GM21381 (cell line): Measurements from ENCODE around the gene AK8.
A peak's percentile ranks its signal among the peaks of the same experiment; 100 is the strongest.
"Not testable (repeated sequence)": the region's sequence is repeated elsewhere in the genome, so short reads cannot be mapped to it uniquely, and the experiment has no call there.

ENCODE experiments used
- ATAC-seq: cut with Tn5 transposase; IDR thresholded peaks from one replicate; pipeline ENCODE4 v1.9.1; 2021; ENCODE audit warnings: mild to moderate bottlenecking, moderate library complexity; ENCODE audit not compliant: unreplicated experiment

The AK8 gene

DNA sequence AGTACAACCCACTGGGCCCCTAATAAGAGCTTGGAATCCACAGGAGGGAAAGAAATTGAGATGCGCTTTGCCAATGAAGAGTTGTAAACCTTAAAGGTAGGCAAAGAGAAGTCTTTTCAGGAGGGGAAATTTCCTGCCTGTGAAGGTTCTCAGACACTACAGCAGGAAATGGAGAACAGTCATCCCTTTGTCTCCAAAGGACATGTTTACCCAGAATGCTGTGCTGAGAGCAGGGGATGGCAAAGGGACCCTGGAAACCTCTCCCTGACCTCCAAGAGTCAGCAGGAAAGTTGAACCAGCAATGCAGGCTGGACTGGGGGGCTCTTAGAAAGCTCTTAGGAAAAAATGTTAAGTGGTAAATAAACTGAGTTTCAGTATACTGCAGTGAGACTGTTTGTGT lies 103.2 kb downstream of the AK8 start:
- ATAC-seq, result no peak

DNA sequence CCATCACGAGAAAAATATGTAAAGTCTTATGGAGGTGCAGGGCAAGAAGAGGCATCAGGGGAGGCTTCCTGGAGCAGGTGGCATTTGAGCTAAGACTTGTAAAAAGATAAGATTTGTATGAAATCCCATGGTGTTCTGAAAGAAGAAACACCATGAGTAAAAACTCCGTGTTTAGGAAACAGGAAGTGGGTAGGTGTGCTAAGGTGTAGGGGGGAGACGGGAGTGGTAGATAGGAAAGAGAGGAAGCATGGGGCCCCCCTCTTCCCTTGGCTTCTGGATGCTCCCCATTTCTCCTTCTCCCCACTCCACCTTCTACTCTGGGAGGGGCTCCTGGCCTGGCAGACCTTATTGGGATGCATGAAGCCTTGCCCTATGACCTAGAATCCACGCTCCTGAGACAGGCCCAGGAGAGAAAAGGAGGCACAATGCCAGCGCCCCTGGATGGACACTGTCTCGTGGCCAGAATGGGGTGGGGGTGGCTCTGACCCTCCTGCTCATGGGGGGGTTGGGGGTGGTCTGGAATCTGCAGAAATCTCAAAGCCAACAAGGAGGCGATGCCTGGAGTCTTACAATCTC lies 104.2 kb downstream of the AK8 start:
- ATAC-seq, result no peak

DNA sequence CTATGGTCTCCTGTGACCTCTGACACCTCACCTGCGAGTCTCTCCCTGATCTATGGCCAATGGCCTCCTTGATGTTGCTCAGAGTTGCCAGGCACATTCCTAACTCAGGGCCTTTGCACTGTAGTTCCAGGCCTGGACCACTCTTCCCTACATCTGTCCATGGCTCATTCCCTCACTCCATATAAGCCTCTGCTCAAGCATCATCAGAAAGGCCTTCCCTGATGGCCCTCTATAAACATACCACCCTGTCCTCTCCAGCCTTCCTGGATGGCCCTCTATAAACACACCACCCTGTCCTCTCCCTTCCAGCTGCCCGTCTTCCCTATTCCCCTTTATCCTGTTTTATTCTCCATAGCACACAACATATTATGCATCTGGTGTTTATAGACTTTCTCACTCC lies 105.0 kb downstream of the AK8 start:
- no peak for ATAC-seq

DNA sequence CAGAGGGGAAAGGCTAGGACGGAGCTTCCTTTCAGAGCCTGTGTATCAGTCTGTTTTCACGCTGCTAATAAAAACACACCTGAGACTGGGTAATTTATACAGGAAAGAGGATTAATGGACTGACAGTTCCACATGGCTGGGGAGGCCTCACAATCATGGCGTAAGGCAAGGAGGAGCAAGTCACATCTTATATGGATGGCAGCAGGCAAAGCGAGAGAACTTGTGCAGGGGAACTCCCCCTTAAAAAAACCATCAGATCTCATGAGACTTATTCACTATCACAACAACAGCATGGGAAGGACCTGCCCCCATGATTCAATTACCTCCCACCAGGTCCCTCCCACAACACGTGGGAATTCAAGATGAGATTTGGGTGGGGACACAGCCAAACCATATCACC lies 106.3 kb downstream of the AK8 start:
- ATAC-seq, result not testable (repeated sequence)

DNA sequence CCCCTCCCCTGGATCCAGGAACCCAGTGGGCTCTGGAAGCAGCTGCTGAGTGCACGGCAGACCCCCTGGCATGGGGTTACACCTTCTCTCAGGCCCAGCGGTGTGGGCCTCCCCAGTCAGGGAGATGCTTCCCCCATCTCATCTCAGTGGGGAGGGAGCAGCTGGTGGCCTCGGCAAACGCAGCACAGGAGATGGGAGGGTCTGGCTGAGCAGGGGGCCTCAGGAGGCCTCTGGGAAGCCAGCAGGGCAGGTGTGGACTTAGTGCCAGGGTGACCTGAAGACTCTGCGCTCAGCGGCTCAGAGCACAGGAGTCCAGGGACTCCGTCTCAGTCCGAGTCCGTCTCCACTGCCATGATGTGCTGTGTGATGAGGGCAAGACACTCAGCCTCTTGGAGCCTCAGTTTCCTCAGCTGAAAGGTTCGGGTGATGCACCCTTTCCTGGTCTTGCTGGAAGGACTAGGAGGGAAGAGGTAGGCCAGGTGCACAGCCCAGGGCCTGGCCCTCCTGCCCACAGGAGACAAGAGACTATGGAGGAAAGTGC lies 107.2 kb downstream of the AK8 start:
- ATAC-seq, result no peak

DNA sequence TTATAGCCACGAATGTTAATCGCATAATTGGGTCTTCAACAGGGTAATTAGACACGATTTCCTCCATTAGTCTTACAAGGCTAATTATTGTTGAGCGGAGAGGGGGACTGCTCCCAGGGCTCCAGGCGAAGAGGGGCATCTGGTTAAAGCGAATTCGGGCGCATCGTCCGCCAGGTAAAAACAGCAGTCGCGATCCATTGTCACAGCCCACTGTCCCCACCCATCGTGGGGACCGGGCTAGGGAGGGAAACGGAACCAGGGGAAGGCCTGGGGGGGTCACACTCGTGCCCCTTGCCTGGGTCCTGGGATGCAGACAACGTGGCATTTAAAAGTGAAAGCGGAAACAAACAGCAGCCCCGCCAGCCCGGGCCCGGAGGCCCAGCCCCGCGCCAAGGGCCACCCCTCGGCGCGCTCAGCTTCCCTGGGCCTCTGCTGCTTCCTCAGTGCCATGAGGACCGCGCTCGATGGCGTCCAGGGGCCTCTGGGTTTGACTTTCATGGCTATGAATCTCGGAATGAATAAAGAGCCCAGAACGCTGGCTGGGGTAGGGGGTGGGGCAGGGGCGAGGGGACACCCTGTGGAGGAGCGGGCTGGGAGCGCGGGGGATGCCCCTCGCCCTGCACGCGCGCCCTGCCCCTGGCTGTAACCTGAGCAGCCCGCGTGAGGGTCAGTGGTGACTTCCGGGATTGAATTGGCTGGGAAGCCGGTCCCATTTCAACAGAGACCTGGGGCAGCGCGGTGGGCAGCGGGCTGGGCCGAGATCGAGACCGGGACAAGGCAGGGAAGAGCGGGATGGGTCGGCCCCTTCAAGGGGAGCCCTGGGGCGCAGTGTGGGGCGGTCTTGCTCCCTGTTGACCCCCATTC lies 107.9 kb downstream of the AK8 start:
- ATAC-seq, result peak; percentile 59

DNA sequence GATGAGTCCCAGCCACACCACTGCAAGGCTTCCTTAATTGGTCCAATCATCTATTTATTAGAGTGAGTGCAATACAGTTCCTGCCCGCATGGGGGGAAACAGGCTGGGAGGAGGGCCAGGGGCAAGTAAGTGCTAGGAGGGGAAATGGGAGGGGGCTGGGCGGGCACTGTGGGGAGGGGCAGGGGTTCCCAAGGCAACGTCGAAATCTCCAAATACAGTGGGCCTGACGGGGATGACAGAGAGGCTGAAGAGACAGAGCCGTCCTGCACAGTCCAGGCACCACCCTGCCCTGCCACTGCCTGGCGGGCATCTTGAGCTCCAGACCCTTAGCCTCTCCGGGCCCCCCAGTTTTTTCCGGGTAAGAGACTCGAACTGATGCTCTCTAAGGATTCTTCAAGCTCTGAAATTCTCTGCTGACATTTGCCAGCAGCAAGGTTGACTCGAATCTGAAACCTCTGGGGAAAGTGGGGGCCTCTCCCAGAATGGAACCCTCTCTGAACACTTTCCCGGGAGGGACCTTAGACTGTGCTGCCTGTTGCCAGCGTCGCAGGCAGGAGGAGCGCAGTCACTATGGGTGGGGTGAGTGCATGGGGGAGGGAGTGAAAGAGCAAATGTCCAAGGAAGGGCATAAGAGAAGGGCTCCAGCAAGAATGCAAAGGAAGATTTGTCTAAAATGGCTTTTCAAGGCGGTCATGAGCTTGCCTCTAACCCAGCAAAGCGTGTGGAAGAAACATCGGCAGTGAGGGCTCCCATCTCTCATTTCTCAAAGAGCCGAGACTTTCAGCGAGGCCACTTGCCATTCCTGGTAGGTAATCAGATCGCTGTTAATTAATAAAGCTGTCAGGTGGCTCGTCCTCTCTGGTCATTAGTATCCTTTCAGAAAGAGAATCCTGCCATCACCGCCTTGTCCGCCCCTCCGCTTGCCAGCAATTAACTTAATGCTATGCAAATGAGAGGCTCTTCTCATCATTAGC lies 108.9 kb downstream of the AK8 start:
- peak; percentile 44 for ATAC-seq

DNA sequence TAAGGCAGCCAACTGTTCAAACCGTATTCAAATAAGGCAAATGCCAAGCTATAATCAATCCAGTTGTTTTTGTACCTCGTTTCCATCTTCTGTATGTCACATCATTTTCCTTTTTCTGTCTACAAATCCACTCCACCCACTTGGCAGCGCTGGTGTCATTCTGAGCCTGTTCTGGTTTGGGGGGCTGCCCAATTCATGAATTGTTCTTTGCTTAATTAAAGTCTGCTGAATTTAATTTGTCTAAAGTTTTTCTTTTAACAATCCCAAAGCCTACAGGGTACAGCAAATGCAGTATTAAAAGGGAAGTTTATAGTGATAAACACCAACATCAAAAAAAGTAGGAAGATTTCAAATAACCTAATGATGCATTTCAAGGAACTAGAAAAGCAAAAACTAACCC lies 114.5 kb downstream of the AK8 start:
- no peak for ATAC-seq

DNA sequence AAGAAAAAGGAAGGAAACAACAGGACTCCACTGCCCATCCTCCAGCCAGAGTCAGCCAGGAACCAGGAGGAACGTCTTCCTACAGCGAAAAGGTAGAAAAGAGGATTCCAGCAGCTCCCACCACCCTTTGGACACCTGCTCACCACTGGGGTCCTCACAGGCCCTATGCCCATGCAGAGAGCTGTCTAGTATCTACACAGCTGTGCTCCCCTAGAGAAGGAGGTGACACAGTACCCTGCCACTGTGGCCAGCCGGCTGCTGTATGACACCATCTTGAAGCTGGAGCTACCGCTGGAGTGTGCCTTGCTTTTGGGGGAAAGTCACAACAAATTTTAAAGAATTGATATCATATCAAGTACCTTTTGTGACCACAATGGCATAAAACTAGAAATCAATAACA lies 115.2 kb downstream of the AK8 start:
- ATAC-seq, result no peak

DNA sequence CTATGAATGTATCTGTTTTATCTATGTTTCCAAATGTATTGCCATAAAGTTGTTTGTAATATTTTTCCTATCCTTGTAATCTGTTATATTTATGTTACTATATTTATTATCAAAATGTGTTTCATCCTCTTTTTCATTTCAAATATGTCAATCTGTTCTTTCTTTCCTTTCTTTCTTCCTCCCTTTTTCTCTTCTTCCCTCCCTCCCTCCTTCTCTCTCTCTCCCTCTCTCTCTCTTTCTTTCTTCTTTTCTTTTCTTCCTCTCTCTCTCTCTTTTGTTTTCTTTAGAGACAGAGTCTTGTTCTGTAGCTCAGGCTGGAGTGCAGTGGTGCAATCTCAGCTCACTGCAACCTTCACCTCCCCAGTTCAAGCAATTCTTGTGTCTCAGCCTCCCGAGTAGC lies 116.5 kb downstream of the AK8 start:
- ATAC-seq, result no peak

DNA sequence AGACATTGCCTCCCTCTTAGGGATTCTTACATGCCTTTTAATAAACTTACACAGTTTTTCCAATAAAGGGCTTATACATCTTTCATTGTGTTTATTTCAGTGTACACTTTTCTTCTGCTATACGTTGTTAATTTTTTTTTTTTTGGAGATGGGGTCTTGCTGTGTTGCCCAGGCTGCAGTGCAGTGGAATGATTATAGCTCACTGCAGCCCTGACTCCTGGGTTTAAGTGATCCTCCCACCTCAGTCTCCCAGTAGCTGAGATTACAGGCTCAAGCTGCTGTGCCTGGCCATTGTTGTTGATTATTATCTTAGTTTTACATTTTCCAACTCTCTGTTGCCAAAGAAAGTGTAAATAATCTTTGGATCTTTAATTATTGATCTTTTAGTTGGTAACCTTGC lies 118.0 kb downstream of the AK8 start:
- no peak for ATAC-seq

DNA sequence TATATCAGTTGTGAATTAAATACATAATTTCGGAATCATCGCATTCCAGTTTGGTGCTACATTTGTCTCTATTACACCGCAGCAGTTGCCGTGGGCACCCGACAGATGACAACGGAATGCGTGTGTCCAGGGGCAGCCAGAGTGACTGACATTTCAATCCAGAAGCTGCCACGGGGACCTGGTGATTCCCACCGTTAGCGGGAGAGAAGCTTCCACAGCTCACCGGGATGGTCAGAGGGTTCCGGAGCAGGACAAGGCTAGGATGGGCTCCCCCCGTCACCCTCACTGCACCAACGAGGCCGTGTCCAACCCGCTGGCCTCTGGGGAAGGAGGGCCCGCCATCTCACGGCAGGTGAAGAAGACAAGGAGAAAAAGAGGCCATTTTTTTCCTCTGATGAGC lies 121.1 kb downstream of the AK8 start:
- ATAC-seq, result no peak

DNA sequence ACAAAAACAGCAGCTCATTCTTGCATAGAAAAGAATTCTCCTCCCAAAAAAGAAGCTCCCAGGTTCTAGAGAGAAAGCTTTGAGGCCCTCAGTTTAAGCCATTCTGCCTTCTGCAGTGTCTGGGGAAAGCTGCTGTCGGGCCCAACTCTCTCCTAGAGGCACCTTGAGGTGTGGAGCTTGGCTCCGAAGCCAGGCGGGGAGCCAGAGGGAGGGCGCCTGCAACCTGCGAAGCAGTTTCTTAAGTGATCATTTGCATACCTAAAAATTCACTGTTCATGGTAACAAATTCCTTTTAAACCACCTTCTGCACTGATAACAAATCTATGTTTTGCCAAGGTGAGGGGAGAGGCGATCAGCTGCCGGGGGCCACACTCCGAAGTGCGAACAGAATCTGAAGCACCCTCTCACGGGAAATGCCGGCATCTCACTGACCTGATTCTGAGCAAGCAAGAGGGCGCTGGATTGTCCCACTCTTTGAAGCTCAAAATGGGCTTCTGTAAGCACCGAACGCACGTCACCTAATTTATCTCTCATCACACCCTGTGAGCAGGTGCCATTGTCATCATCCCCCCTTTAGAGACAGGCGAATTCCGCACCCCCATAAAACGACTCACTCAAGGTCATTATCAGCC lies 121.8 kb downstream of the AK8 start:
- ATAC-seq, result no peak

DNA sequence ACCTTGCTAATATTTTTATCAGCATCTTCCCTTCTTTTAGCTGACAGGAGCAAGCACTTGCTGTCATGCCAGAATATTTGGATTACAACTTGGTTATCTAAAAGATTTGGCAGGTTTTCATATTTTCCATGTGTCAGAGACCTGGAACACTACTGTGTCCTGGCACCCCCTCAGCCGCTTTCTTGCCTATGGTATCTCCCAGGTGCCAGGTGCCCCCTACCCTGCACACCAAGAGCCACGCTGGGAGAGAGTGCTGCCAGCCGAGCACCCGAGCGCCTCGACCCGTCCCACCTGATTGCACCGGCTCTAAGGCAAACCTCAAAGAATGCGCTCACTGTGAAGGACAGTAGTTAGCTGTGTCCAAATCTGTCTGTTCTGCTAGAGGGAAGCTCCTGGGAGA lies 123.0 kb downstream of the AK8 start:
- no peak for ATAC-seq

DNA sequence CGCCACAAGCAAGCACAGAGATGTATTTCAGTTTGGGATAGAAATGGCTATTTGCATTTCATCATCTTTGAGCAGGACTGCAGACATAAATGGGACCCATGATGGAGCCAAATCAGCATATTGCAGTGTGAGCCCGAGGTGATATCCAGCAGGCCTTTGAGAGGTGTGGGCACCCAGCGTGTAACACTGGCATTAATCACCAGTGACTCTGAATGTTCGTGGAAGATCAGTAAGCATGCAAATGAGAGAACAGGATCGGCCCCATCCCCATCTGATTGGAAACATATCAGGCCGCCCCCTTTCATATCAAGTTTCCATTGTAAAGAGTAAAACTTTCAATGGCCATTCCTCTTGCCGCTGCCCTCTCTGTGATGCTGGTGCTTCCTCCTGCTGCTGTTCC lies 123.8 kb downstream of the AK8 start:
- no peak for ATAC-seq

DNA sequence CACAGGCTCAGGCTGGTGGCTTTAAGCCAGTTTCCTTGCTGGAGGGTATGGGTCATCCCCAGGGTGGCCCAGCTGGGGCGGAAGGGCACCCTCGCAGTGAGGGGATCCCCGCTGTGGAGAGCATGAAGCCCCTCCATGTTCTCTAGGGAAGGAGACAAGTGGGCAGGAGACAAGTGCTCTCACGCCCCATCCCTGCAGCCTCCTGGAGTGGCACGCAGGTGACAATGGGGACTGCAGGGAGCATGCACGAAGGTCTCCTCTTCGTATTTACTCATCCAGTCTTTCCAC lies 124.5 kb downstream of the AK8 start:
- no peak for ATAC-seq

DNA sequence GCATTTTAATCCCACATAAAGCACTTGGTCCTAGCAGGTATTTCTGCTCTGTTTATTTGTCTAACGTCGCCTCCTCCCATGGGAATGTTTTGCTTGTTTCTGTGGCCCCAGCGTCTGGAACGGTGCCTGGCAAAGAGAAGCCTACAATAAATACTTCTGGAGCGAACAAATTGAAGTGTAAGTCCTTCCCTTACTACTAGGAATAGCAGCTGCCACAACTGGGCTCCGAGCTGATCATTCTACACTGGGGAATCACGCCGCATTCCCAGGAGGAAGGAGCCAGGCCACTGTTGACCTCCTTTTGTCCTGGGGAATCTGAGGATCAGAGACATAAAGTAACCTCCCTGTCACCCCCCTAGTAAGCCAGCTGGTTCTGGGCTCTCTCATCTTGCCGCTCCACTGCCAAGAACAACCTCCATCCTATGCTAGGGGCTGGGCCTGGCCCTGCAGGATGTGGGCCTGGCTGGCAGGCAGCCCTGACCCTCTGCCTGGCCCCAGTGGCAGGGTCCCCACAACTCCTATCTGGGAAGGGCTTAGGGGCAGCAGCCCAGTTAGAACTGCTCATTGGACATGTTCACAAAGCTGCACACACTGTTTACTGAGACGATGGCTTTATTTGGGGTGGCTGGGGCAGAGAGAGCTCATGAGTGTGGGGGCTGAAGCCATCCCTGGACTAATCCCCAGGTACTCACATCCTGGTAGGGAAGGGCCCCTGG lies 125.0 kb downstream of the AK8 start:
- no peak for ATAC-seq

DNA sequence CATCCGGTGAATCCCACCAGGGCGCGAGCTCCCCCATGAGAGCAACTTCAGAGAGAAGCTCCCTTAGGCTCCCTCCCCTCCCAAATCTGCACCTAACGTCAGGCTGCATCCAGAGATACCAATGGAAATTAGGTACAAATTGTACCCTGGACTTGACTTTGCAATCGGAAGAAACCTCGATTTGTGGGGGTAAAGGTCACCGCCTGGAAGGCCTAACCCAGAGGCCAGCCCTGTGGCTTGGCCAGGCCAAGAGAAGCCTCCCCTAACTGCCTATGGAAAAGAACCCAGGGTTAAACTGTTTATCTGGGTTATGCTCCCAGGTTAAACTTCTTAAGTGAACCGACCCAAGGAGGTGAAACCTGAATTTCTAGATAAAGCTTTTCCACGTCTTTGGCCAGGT lies 127.4 kb downstream of the AK8 start:
- ATAC-seq, result no peak

DNA sequence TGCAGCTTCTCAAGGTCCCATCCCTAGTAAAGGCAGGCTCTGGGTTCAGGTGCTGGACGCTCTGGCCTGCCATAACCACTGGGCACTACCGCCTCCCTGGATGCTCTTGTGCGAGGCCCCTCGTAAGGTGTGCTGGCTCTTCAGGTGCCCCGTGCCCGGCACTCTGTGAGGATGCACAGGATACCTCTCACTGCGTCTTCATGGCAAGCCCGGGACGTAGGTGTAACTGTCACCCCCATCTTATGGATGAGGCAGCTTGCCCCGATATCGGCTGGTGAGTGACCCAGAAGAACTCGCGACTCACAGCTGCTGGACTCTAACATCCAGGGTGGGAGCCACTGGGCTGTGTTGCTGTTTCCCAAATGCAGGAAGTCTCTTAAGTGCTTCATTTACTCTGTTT lies 128.8 kb downstream of the AK8 start:
- ATAC-seq, result no peak

DNA sequence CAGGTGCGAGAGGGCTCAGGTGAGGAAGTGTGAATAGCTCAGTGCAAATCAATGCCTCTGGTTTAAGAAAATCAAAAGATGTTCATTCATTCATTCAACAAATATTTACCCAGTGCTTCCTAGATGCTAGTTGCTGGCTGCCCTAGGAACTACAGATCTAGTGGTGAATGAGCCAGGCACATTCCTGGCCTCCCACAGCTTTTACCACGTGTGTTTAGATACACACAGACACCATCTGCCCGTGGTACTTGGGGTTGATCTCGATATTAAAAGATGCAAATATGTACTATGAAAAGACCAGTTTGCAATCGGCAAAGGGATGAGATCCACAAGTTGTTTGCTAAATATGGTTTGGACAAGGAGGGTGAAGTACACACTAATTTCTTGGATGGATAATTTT lies 129.6 kb downstream of the AK8 start:
- no peak for ATAC-seq
